ENCODE results near the gene ITM2B.

DNA sequence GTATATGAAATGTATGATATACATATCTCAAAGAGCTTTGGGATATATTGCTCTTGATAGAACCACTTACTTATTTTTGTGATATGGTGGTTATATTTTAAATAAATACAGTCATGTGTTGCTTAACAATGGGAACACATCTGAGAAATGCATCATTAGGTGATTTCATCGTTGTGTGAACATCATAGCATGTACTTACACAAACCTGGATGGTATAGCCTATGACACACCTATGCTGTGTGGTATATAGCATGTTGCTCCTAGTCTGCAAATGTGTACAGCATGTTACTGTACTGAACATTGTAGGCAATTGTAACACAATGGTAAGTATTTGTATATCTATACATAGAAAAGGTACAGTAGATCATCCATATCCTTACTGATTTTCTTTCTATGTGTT, 78.2 kb downstream of the ITM2B start:
- TF ChIP-seq, protein P1, sequence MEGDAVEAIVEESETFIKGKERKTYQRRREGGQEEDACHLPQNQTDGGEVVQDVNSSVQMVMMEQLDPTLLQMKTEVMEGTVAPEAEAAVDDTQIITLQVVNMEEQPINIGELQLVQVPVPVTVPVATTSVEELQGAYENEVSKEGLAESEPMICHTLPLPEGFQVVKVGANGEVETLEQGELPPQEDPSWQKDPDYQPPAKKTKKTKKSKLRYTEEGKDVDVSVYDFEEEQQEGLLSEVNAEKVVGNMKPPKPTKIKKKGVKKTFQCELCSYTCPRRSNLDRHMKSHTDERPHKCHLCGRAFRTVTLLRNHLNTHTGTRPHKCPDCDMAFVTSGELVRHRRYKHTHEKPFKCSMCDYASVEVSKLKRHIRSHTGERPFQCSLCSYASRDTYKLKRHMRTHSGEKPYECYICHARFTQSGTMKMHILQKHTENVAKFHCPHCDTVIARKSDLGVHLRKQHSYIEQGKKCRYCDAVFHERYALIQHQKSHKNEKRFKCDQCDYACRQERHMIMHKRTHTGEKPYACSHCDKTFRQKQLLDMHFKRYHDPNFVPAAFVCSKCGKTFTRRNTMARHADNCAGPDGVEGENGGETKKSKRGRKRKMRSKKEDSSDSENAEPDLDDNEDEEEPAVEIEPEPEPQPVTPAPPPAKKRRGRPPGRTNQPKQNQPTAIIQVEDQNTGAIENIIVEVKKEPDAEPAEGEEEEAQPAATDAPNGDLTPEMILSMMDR (IDR thresholded peaks at IDR 0.05): no peak
- no peak for TF ChIP-seq POLR2A (IDR thresholded peaks at IDR 0.05)
- no peak for TF ChIP-seq EP300 (IDR thresholded peaks at IDR 0.05)

All from tibial nerve (tissue), 4 donors.